Stimulated activated CD4-positive, alpha-beta T cell treated with anti-CD3 and anti-CD28 coated beads, Interleukin-1b, Interleukin-23, amount 100 ng/mL, for 48 hours (primary cell): ENCODE measurements around the gene SLC35F3.

ENCODE experiments used
- DNase-seq: peaks from one replicate; pipeline ENCODE4 v3.0.0-alpha.2; 2020

Gene SLC35F3

DNA sequence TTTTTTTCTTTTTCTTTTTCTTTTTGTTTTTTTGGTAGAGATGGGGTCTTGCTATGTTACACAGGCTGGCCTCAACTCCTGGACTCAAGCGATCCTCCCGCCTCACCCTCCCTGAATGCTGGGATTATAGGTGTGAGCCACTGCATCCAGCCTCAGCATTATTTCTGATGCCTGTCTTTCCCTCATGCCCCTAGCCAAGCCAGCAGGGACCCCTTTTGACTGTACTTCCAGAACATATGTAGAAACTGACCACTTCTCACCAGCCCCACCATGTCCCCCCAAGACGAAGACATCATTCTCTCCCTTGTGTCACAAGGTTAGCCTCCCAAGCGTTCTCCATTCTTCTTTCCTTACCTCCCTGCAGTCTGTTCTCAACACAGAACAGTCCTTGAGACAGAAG is 360.8 kb downstream of the SLC35F3 start:
- no peak for DNase-seq

DNA sequence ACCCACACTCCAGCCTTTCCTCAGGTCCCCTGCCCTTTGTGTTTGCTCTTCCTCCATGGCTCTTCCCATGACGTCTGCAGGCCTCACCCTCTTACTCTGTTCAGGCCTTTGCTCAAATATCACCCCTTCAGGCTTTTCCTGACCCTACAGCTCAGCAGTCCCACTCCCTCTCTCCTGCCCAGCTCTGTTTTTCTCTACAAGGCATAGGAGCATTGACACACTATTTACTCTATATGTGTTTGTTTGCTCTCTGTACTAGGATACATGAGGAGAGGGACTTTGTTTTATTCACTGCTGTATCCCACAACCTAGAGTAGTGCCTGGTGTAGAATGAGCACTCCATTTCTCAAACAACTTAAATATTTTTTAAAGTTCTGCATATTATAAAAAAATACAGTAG is 361.4 kb downstream of the SLC35F3 start:
- DNase-seq: no peak

DNA sequence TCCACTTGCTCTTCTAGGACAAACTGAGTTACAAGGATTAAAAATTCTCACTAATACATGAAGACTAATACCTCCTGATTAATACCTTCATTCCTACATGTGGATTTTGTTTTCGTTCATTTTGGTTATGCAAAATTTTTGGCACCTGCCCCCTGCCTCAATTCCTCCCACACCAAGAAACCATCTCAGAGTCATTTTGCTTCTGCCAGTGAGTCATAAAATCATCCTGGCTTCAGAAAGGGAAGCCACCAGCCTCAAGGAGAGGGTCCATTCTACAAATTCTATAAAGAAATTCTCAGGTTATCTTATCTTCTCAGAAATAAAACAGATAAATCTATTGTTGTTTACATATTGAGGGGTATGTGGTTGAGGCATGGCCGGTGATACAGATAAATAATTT is 365.6 kb downstream of the SLC35F3 start:
- DNase-seq: no peak

DNA sequence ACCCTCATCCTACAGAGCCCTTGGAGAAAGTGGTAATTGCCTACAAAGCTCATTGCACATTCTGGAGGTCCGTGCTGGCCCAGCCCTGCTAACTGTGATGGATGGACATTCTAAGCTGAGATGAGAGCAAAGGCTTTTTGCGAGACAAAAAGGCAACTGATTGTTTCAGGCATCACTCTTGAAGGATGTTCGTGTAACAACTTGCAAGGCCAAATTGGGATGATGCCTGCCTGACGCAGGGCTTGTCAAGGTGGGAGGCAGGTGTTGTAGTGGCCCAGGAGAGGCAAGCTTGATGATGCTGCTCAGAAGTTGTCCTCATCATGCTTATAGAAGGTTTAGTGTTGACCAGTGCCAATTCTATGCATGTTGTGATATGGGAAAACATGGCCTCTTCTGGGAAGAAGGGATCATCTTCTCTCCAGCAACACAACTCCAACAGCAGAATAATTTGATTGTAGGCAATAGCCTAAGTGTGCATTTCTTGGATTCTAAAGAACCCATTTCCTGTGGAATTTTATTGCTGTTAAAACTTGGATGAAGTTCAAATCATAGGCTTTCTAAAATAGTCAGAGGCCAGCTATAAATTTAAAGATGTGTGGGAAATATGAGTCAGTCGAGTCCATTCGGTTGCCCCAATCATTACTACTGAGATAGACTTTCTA is 366.2 kb downstream of the SLC35F3 start:
- no peak for DNase-seq

DNA sequence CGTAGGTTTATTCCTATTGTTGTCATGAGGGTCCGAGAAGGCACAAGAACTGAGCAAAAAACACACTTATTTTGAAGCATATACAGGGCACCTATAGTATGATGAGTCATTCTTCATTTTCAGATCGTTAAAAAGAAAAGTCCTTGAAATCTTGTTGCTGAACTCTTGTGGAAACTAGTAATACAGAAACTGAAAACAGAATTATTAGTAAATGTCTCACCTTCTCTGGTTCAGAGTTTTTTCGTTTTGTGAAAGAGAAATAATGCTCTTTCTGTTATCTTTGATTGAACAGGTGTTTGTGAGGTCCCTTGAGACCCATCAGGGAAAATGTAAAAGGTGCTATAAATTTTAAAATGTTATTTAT is 366.7 kb downstream of the SLC35F3 start:
- no peak for DNase-seq

DNA sequence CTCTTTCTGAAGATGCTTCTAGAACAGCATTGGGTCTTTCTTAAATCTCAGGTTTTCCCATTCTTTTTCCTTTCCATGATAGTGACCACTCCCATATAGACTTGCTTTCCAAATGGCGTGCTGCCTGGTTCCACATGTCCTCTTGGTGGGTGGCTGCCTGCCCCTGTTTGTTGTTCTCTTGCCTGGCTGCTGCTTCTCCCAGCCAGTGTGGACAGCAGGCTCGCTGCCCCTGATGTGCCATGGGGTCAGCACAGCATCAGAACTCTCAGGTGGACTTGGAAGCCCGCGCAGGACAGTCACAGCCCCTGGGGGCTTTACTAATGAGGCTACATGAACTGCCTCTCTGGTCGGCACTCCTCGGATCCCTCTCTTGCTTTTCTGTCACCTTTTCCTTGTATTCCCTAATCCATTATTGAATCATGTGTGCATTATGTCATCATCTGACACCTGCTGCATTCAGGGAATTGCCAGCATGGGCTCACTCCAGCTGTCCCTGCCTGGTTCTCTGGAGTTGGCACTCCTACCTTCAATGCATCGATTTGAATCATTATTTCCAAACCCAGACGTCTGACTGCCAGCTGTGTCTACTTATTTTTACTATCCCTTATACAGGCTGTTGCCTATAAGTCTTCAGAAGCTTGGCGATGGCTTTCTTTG is 368.3 kb downstream of the SLC35F3 start:
- DNase-seq: no peak

DNA sequence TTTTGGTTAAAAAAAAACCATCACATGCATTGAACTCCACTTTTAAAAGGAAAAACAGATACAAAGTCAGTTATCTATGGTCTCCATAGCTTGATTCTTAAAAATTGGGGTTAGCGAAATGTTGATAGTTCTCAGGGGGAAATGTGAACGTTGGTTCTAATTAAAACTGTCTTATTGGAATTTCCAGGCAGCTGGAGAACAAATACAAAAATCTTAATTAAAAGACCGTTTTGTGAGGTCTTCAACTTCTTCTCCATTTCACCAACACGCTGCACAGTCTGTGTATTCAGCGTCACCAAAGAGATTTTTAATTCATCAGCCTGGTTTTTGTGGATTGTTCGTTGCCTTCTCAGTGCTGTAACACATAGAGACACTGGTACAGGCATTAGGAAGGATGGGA is 369.5 kb downstream of the SLC35F3 start:
- DNase-seq: no peak

DNA sequence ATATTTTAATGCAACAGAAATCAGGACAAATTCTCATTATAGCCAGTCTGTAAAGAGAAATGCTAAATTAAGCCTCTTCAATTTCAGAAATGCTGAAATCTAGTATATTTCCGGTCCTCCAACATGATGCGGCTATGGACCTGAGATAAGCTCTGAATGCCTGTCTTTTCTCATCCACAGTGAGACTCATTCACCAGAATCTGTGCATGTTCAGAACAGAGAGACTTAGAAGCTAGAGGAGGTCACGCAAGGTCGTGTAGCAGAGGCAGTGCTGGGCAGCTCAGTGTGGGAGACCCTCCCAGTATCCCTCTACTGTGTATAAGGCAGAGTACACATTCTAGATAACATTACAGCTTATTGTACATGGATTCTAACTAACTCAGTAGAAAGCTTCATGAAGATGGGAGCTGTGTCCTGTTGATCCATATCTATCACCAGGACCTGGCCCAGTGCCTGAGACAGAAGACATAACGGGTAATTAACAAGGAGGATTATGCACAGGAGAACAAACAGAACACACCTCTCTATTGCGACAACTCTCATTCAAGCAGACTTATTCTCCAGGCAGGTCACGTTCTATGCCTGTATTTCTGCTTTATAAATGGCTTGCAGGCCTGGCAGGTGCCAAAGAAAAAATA is 371.8 kb downstream of the SLC35F3 start:
- DNase-seq: no peak

DNA sequence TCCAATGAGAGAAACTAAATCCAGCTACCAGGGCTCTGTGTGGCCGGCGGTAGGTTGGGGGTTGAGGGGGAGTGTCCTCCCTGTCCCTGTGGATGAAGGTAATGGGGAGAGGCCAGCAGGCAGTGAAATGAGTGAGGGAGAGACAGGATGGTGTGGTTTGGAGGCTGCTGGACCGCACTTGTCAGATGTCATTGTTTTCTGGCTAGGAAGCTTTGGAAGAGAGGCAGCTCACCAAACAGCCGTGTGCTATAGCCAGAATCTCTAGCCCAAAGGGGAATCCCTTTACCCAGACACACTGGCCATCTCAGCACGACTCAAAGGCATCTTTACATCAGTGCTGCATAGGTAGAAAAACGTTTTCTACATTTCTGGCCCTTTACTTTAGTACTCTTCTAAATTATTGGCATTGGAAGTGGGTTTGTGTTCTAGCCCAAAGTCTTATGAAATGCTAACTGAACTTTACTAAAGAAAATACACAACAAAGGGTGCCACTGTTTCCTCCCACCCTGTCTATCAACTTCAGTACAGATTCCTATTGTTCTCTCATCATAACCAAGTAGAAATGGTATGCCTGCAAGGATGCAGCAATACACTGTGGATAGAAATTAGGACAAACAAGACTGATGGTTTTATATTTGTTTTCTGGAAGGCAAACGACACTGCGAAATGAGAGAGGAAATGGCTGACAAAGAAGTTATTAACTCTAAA is 372.8 kb downstream of the SLC35F3 start:
- no peak for DNase-seq

DNA sequence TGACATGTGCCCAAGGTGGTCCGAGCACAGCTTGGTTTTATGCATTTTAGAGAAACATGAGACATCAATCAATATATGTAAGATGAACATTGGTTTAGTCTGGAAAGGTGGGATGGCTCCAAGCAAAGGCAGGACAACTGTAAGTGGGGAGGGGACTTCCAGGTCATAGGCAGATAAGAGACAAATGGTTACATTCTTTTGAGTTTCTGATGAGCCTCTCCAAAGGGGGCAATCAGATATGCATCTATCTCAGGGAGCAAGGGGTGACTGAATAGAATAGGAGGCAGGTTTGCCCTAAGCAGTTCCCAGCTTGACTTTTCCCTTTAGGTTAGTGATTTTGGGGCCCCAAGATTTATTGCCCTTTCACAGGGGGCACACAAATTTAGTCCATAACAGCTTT is 374.5 kb downstream of the SLC35F3 start:
- no peak for DNase-seq

DNA sequence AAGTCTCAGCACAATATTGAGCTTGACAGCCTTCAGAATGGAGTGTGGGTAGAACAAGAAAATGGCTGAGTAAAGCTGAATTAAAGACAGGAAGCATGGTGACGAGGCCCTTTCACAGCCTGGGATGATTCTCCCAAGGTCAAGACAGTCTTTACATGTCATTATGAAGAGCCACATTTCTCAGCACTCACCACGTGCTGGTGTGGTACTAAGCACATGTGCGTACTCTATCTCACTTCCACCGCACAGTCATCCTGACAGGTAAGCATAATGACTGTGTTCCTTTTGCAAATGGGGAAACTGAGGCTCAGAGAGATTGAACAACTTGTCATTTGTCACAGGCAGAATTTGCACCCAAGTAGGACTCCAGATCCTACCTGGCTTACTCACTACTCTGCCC is 376.0 kb downstream of the SLC35F3 start:
- DNase-seq: no peak

DNA sequence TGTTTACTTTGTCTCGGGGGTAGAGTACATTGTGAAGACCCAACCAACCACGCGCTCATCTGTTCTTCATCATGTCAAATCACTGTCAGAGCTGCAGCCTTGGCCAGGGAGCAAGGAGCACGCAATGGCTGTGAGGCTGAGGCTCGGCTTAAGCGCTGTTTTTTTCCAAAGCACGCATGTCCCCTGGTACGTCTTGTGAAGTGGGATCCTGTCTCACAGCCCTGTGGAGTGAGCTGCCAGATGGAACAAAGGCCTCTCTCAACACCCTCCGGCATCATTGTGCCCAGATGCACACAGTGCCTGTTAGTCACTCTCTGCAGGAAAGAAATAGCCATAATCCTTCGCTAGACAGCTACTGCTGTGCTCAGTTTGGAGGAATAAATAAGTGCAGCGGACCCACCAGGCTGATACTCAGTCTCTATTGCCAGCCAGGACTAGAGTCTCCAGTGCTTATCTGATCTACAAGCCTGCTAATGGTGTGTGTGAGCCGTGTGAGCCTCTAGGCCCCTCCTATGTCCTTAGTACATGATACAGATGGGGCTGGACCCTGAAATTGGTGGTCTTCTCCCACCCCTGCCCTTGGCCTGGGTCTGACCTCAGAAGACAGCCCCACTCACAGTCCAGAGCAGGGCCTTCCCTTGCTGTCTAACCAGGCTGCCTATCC is 377.5 kb downstream of the SLC35F3 start:
- no peak for DNase-seq

DNA sequence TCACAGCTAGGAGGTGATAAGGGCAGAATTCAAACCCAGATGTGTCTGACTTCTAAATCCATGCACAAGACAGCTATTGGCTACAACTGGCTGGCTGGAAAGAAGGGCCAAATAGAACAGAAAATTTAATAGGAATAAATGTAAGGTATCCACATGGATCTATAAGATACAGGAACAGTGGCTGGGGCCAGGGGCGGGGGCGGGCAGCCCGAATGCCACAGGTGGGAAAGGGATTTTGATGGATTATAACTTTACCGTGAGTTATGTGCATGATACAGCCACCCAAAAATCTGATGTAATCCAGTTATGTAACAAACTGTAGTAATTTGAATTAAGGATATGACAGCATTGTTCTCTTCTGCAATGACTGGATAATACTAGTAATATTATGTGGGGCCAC is 381.7 kb downstream of the SLC35F3 start:
- DNase-seq: no peak

DNA sequence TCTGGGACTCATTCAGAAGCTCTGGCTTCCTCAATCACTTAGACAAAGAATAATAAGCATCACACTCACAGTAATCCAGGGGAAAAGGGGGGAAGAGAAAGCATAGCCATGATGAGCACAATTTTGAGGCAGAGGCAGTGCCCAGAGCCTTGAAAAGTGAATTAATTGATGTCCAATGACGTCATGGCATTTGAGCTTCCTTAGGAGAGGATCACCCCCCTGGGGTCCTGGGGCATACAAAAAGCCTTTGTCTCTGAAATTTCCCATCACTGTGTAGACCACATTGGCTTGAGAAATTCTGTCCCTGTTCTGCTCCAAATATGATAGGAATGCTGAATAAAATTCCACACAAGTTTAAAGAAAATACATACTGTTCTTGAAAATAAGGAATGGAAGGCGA is 384.5 kb downstream of the SLC35F3 start:
- no peak for DNase-seq

DNA sequence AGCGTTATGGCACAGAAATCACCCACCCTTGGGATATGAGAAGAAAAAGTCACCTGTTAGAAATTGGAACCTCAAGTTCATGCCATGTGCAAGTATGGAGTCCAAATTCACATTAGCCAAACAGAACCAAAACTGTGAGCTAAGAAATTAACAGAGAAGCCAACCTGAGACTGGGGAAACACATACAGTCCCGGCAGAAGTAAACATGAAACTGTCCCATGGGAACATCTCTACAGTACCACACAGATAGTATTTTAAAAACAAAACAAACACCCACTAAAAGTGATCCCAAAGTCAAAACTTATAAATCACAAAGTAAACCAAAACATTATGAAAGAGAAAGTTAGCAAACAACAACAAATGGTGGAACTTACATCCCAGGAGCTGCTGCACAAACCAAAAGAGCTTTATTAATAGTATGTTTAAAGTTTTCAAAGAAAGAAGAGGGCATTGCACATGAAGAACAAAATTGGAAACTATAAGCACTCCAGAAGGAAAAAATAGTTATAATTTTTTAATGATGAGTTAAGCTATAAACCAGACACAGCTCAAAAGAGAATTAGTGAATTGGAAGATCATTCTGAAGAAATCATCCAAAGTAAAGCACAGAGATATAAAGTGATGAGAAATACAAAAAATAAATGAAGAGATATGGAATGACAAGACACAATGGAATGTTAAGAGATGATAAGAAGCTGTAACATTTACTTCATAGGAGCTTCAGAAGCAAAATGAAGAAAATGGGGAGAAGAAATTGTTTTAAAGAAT is 385.2 kb downstream of the SLC35F3 start:
- no peak for DNase-seq

DNA sequence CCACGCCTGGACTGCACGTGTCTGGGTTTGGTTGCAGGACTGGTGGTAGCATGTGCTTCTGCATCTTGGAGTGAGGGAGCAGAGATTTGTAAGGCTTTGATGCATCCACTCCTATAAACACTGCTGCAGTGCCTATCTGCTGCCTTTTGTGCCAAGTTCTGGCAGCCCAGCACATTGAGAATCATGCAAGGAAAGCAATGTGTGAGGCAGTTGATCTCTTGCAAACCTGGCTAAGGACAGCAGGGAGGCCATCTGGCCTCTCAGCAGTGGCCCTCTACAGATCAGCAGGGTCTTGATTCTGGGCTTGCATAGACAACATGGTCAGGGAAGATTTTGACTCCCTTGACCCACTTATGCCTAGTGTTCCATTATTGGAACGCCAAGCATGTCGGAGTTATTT is 387.5 kb downstream of the SLC35F3 start:
- no peak for DNase-seq

DNA sequence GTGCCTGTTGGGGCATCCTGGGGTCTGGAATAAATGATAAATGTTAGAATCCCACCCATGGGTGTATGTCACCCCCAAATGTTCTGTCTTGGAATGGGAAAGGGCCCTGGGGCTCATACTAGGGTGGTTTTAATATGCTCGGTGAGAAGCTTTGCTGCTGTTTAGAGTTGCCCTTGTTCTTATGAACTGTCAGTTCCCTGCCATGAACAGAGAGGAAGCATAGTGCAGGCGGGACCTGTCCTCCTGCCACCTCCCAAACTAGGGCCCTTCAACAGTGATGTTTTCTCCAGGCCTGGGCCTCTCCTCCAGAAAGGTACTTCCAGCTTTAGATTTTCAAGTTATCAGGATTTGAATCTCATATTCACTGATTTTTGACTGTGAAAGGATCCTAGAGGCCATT is 388.1 kb downstream of the SLC35F3 start:
- DNase-seq: no peak

DNA sequence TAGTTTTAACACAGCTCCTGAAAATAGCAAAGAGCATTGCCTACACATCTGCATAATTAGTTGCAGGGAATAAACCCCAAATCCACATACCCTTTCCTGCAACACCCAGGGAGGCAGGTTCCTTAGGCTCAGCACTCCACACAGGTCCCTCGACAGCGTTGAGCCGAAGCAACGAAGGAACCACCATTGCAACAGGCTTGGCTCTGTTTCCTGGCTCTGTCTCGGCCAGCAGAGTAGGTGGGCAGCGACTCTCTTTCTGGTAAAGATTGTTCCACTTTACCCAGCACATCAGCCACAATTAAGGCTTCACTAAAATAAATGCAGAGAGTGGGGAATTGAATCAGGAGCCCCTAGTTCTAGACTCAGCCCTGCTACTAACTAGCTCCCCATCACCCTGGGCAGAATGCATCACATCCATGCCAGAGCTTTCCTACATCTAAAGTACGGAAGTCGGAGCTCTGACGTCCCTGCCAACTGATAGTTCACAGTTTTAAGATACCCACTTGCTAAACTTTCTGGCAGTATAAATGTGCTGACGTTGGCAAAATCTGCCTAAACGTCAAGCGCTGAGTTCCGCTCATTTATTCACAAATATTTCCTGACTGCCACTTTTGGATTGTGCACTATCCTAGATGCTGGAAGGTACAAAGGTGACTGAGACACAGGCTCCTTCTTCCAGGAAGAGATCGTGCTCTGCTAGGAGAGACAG is 389.8 kb downstream of the SLC35F3 start:
- no peak for DNase-seq

DNA sequence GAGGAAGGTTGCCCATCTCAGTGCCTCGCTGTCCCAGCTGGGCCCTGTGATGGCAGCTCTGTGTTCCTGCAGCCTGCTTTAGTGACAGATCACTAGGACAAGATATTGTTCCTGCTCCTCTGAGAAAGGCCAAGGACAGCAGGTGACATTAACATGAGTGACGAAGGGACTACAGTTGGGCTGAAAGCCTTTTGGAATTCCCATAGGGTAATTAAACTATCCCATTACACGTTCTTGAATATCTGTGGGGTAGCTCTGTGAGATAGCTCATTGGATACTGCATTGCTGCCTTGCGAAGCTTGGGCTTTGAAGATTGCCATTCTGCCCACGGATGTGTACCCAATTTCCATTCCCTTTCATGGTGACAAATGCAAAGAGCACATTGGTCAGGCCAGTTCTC is 390.6 kb downstream of the SLC35F3 start:
- DNase-seq: no peak

DNA sequence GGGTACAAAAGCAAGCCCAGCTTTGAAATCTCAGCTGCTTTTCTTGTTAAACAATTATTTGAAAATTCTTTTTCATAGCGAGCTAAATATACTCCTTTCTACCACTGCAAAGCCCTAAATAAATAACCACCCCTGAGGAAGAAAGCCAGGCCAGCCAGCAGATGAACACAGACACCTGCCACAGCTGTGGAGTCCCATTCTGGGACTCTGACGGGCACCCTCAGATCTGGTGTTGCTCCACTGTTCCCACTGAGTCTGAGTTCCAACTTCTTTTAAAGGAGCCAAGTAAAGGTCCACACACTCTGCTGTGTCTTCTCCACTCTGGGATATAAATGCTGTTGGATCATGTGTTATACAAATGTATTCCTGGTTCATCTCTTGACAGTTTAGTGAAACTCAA is 391.1 kb downstream of the SLC35F3 start:
- DNase-seq: no peak

DNA sequence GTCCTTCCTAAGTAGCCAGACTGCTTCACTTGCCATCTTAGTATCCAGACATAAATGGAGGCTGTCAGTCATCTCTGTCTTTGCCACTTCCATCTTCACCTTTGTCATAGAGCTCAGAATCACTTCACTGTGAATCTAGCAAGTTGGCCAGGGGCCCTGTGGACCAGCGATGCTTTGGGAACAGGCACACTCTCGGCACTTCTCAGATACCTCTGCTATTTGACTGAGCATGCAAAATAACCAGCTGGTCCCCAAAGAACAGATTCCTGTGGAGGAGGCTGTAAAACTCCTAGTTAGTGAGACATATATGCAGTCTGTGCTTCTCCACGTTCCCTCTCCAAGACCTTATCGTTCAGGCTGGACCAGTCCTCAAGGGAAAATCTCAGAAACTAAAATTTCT is 392.0 kb downstream of the SLC35F3 start:
- DNase-seq: no peak

DNA sequence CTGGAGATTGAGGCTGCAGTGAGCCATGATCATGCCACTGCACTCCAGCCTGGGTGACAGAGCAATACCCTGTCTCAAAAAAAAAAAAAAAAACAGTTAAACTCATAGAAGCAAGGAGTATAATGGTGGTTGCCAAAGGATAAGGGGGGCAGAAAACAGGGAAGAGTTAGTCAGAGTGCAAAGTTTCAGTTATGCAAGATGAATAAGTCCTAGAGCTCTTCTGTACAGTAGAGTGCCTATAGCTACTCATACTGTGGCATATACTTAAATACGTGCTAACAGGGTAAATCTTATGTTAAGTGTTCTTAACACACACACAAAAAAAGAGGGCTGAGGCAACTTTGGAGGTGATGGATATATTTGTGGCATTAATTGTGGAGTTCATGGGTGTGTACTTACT is 393.2 kb downstream of the SLC35F3 start:
- DNase-seq: no peak
